ENCODE measurements around the gene DNAAF3. TPM values are rescaled to one million over a fixed set of nuclear protein-coding genes. Genes with fewer than 3 reads are reported as not detected.
A peak's percentile ranks its signal among the peaks of the same experiment; 100 is the strongest.

The DNAAF3 gene
- total and polyA plus RNA-seq, 4 donors: 10.9 to 52.3 (median 13.7) TPM

GRCh38 chr19:55116859-55117662 lies 49.4 kb downstream of the DNAAF3 start, which contains the start of gene PPP1R12C:
Gene PPP1R12C, minus strand, starts transcription at chr19:55117637. Its CDS starts 94 bp downstream, at chr19:55117543.
- peak; percentile 18 to 41 (median 27) for DNase-seq
- no peak for TF ChIP-seq CTCF (IDR thresholded peaks at IDR 0.05; ENCODE audit: control extremely low read depth, extremely low read depth)
- H3K4me3 ChIP-seq: peak within 1 kb of the TSS; percentile 89
- ATAC-seq (ENCODE audit: insufficient read depth, low FRiP score): no peak
- H3K4me1 ChIP-seq (ENCODE audit: control insufficient read depth in 5 of 5, insufficient read depth in 5 of 5, low read length in 5 of 5): peaks cover 10 to 30% (median 24%) of the 10 kb centered on the region in 5 donors
- peak within 1 kb of the TSS; percentile 63 to 76 for H3K9ac ChIP-seq (ENCODE audit: insufficient read depth in 1 of 2, low read length in 2 of 2)
- H3K27ac ChIP-seq (ENCODE audit: low read depth in 1 of 2, low read length in 1 of 2): peak within 1 kb of the TSS; percentile 92 to 93
- WGBS, 2 donors: 0% methylated on average over 54 to 97 of the region's 97 CpGs
- H3K36me3 ChIP-seq (ENCODE audit: control insufficient read depth in 4 of 4, insufficient read depth in 4 of 4, low read length in 4 of 4): peaks cover 0 to 5% (median 1%) of the 10 kb centered on the region in 4 donors
- no peaks in the 10 kb centered on the region for H3K9me3 ChIP-seq (ENCODE audit: control insufficient read depth in 4 of 4, insufficient read depth in 3 of 4, low read length in 3 of 4)
- peaks cover 0 to 2% (median 0%) of the 10 kb centered on the region in 3 donors for H3K27me3 ChIP-seq (ENCODE audit: control insufficient read depth in 3 of 3, insufficient read depth in 3 of 3, low read length in 2 of 3)

- 1 to 2% methylated on average over 25 of the region's 25 CpGs for WGBS, 2 donors
- peak; percentile 41 to 44 (median 44) for DNase-seq
- Histone ChIP-seq H3K36me3 (ENCODE audit: control insufficient read depth in 4 of 4, insufficient read depth in 4 of 4, low read length in 4 of 4) (peaks cover 0 to 10% (median 1%) of the 10 kb centered on the region in 4 donors), H3K27ac (ENCODE audit: low read depth in 1 of 2, low read length in 1 of 2) (peak overlapping the region; percentile 92 to 93), H3K4me1 (ENCODE audit: control insufficient read depth in 5 of 5, insufficient read depth in 5 of 5, low read length in 5 of 5) (peaks cover 10 to 30% (median 24%) of the 10 kb centered on the region in 5 donors), H3K9ac (ENCODE audit: insufficient read depth in 1 of 2, low read length in 2 of 2) (peak overlapping the region; percentile 61 to 63), H3K27me3 (ENCODE audit: control insufficient read depth in 3 of 3, insufficient read depth in 3 of 3, low read length in 2 of 3) (no peaks in the 10 kb centered on the region), H3K4me3 (peak overlapping the region; percentile 89), H3K9me3 (ENCODE audit: control insufficient read depth in 4 of 4, insufficient read depth in 3 of 4, low read length in 3 of 4) (no peaks in the 10 kb centered on the region)
- TF ChIP-seq CTCF (IDR thresholded peaks at IDR 0.05; ENCODE audit: control extremely low read depth, extremely low read depth): no peak
- ATAC-seq (ENCODE audit: insufficient read depth, low FRiP score): no peak
These were observed 50.1 kb downstream of the DNAAF3 start for GRCh38 chr19:55116232-55116858.

GRCh38 chr19:55115446-55116065 lies 50.9 kb downstream of the DNAAF3 start:
- ATAC-seq (ENCODE audit: insufficient read depth, low FRiP score): no peak
- no peak for TF ChIP-seq CTCF (IDR thresholded peaks at IDR 0.05; ENCODE audit: control extremely low read depth, extremely low read depth)
- Histone ChIP-seq H3K9me3 (ENCODE audit: control insufficient read depth in 4 of 4, insufficient read depth in 3 of 4, low read length in 3 of 4) (no peaks in the 10 kb centered on the region), H3K27ac (ENCODE audit: low read depth in 1 of 2, low read length in 1 of 2) (peak overlapping the region; percentile 33 to 93), H3K36me3 (ENCODE audit: control insufficient read depth in 4 of 4, insufficient read depth in 4 of 4, low read length in 4 of 4) (peaks cover 0 to 10% (median 1%) of the 10 kb centered on the region in 4 donors), H3K4me3 (no peak overlapping the region), H3K27me3 (ENCODE audit: control insufficient read depth in 3 of 3, insufficient read depth in 3 of 3, low read length in 2 of 3) (no peaks in the 10 kb centered on the region), H3K4me1 (ENCODE audit: control insufficient read depth in 5 of 5, insufficient read depth in 5 of 5, low read length in 5 of 5) (peaks cover 10 to 30% (median 24%) of the 10 kb centered on the region in 5 donors), H3K9ac (ENCODE audit: insufficient read depth in 1 of 2, low read length in 2 of 2) (peak overlapping the region in 1 of 2 donors; percentile 13)
- 68 to 77% methylated on average over 13 of the region's 13 CpGs for WGBS, 2 donors
- DNase-seq: no peak
